Liver (tissue), 9 donors: ENCODE measurements around the gene CMIP. TPM values are rescaled to one million over a fixed set of nuclear protein-coding genes. Genes with fewer than 3 reads are reported as not detected.

Experiments used
- DNase-seq: peaks from one replicate; pipeline ENCODE4 v3.0.0-alpha.2; 2017; ENCODE audit warnings: low spot score
- H3K27ac ChIP-seq, 2 donors: one replicate each; pipeline ENCODE4 v1.7.0; 2013; ENCODE audit warnings: inconsistent platforms in 2 of 2, low read length in 2 of 2, control low read depth in 1 of 2, low read depth in 1 of 2, mild to moderate bottlenecking in 1 of 2
- H3K27me3 ChIP-seq, 4 donors: one replicate each; pipeline versions ENCODE4 v1.6.1 to v1.7.0; 2013; ENCODE audit warnings: low read length in 3 of 4, inconsistent platforms in 1 of 4, mild to moderate bottlenecking in 1 of 4, moderate library complexity in 1 of 4; ENCODE audit not compliant: control insufficient read depth in 4 of 4, insufficient read depth in 4 of 4
- H3K36me3 ChIP-seq, 4 donors: one replicate each; pipeline versions ENCODE4 v1.6.1 to v1.7.0; 2013; ENCODE audit warnings: low read length in 3 of 4, mild to moderate bottlenecking in 3 of 4, low read depth in 1 of 4, moderate library complexity in 1 of 4; ENCODE audit not compliant: control insufficient read depth in 4 of 4, insufficient read depth in 3 of 4
- H3K4me1 ChIP-seq, 4 donors: one replicate each; pipeline versions ENCODE4 v1.6.1 to v1.7.0; 2013; ENCODE audit warnings: low read length in 3 of 4, mild to moderate bottlenecking in 3 of 4, moderate library complexity in 1 of 4; ENCODE audit not compliant: control insufficient read depth in 4 of 4, insufficient read depth in 4 of 4
- H3K4me3 ChIP-seq, 3 donors: one replicate each; pipeline versions ENCODE4 v1.6.1 to v1.7.0; 2013; ENCODE audit warnings: low read length in 3 of 3, control low read depth in 1 of 3, low read depth in 1 of 3, mild to moderate bottlenecking in 1 of 3
- H3K9ac ChIP-seq, 2 donors: one replicate each; pipeline ENCODE4 v1.7.0; 2013; ENCODE audit warnings: low read length in 2 of 2, mild to moderate bottlenecking in 2 of 2, moderate library complexity in 2 of 2, control low read depth in 1 of 2, low read depth in 1 of 2
- H3K9me3 ChIP-seq, 4 donors: one replicate each; pipeline versions ENCODE4 v1.6.1 to v1.7.0; 2013; ENCODE audit warnings: low read length in 3 of 4; ENCODE audit not compliant: control insufficient read depth in 4 of 4
- ATF3 ChIP-seq: IDR thresholded peaks from 2 replicates; pipeline ENCODE4 v1.6.1; 2016; ENCODE audit warnings: antibody characterized with exemption
- CTCF ChIP-seq: fragments of 150-350 bp; IDR thresholded peaks from 2 replicates; pipeline ENCODE4 v1.5.1; 2017; ENCODE audit warnings: improper control_type of control experiment, low read depth, low read length; ENCODE audit not compliant: missing input control
- FOXA1 ChIP-seq: IDR thresholded peaks from 2 replicates; pipeline ENCODE4 v1.6.1; 2016; ENCODE audit warnings: antibody characterized with exemption
- FOXA2 ChIP-seq: IDR thresholded peaks from 2 replicates; pipeline ENCODE4 v1.6.1; 2016; ENCODE audit warnings: antibody characterized with exemption
- GABPA ChIP-seq, 2 donors: IDR thresholded peaks in 1 of 2; conservative IDR thresholded peaks in 1 of 2; 2 replicates each; pipeline ENCODE4 v1.6.1; 2016; ENCODE audit warnings: antibody characterized with exemption in 2 of 2, mild to moderate bottlenecking in 1 of 2, moderate library complexity in 1 of 2
- HNF4G ChIP-seq: IDR thresholded peaks from 2 replicates; pipeline ENCODE4 v1.6.1; 2016; ENCODE audit warnings: antibody characterized with exemption
- JUND ChIP-seq, 2 donors: IDR thresholded peaks; 2 replicates each; pipeline ENCODE4 v1.6.1; 2016; ENCODE audit warnings: antibody characterized with exemption in 2 of 2
- MAX ChIP-seq: IDR thresholded peaks from 2 replicates; pipeline ENCODE4 v1.6.1; 2016; ENCODE audit warnings: antibody characterized with exemption
- NR2F2 ChIP-seq: IDR thresholded peaks from 2 replicates; pipeline ENCODE4 v1.6.1; 2016; ENCODE audit warnings: antibody characterized with exemption
- RAD21 ChIP-seq, 2 donors: IDR thresholded peaks; 2 replicates each; pipeline ENCODE4 v1.6.1; 2016; ENCODE audit warnings: antibody characterized with exemption in 2 of 2, mild to moderate bottlenecking in 2 of 2
- RXRA ChIP-seq, 2 donors: IDR thresholded peaks; 2 replicates each; pipeline ENCODE4 v1.6.1; 2017 to 2018; ENCODE audit warnings: antibody characterized with exemption in 2 of 2, mild to moderate bottlenecking in 1 of 2
- SP1 ChIP-seq: IDR thresholded peaks from 2 replicates; pipeline ENCODE4 v1.6.1; 2018; ENCODE audit warnings: antibody characterized with exemption, mild to moderate bottlenecking
- YY1 ChIP-seq: IDR thresholded peaks from 2 replicates; pipeline ENCODE4 v1.6.1; 2016; ENCODE audit warnings: antibody characterized with exemption, mild to moderate bottlenecking
- WGBS: extraction: QIAGEN DNeasy Blood & Tissue Kit; methylation state at CpG from one replicate; pipeline ENCODE4 v1.1.7; 2013; 5-methylcytosine and 5-hydroxymethylcytosine counted together
- polyA plus RNA-seq, 2 donors: library from polyadenylated mRNA; stranded (reverse) in 1 of 2; unstranded in 1 of 2; fragments of 200-250 nt in 1 of 2; fragments of >200 nt in 1 of 2; fragmentation: Nextera tagmentation in 1 of 2; extraction: Ambion mirVana in 1 of 2; gene quantifications; one replicate each; pipeline versions ENCODE4 v1.2.1 to v1.2.3, GENCODE V29; 2013 to 2015
- total RNA-seq, 2 donors: library from RNA; depleted of rRNA; stranded (reverse); fragments of >200 nt; gene quantifications; one replicate each; pipeline ENCODE4 v1.2.3, GENCODE V29; 2014
- TF ChIP-seq, protein P1 (sequence below): IDR thresholded peaks from 2 replicates; pipeline ENCODE4 v1.6.1; 2016; ENCODE audit warnings: antibody characterized with exemption, mild to moderate bottlenecking
- TF ChIP-seq, protein P2 (sequence below): IDR thresholded peaks from 2 replicates; pipeline ENCODE4 v1.6.1; 2016; ENCODE audit warnings: antibody characterized with exemption
- donor health status: healthy.
- donor health status: healthy.
- donor health status: healthy.
- donor health status: healthy.
- donor health status: healthy.

The CMIP gene
- total and polyA plus RNA-seq, 4 donors, result 1.7 to 15.6 (median 10.1) TPM

DNA sequence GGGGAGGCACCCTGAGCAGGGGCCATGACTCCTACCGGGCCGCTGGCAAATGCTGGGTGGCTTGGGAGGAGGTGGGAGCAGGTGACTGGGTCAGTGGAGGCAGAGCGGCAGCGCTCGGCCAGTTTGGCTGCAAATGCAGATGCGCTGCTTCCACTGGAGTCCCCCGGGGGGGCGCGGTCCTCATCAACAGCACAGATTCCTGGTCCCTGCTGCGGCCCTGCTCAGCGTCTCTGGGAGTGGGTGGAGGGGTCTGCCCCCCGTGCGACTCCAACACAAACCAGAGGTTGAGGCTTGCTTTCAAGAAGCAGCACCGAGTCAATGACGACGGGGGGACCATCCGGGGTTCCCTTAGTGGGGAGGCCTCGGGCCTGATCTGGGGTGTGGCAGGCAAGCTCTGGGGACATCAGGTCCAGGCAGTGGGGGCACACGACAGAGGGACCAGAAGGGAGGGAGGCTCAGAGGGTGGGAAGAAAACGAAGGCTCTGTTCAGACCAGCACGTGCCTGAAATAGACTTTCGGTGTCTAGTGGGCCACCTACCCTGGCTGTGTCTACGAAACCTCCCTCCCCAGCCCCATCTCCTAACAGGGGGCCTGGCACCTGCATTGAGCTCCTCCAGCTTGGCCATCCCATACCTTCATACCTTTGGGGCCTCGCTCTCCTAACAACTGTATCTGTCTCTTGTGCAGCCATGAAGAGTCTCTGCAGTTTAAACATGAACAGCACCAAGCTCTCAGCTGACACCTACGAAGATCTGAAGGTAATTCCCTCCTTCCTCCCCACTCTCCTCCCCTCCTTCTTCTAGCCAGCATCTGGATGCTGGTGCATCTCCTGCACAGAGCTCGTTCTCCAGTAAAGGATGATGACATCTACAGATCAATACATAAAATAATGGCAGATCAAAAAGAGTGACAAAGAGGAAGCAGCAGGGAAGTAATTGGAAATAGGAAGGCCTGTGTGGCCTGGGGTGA is 262.0 kb downstream of the CMIP start (continued):
- TF ChIP-seq CTCF, result no peak
- TF ChIP-seq GABPA (IDR thresholded peaks at IDR 0.05 in 1 of 2, conservative IDR thresholded peaks at IDR 0.05 in 1 of 2), result no peak

DNA sequence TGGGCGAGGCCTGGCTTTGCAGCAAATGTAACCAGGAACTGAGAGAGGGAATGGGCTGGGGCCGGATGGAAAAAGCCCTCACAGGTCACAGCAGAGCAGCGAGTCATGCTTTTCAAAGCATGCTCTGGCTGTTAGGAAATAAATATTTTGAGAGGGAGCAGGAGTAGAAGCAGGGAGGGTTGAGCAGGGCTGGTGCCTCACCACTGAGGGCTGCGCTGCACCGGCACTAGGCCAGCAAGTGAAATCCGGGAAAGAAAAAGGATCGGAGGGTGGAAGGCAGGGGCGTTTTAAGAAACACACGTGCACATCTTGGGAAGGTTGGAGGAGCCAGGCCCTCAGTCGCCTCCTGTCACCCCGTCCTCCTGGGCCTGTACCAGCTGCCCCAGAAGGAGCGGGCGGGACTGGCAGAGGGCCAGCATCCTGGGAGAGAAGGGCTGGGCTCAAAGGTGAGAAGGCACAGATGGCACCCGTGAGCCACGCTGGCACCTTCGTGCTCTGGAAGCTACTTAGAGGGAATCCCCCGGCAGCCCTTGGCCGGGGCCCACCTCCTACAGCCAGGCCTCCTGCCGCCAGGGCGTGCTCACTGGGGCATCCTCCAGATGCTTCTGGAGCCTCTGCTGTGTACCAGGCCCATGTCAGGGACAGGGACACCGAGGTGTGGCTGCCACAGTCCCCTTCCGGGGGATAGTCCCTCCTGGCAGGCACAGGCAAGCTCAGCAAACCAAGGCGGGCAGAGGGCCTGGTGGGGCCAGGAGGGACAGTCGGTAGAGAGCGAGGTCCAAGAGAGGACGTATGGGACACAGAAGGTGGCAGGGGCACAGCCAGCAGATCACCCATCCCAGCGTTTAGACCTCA is 263.0 kb downstream of the CMIP start:
- H3K27me3 ChIP-seq, result no peaks in the 10 kb centered on the region
- no peak overlapping the region for H3K9ac ChIP-seq
- TF ChIP-seq FOXA1 (no peak), JUND (IDR thresholded peaks at IDR 0.05) (no peak), ATF3 (no peak), HNF4G (no peak), NR2F2 (no peak), RAD21 (IDR thresholded peaks at IDR 0.05) (no peak), FOXA2 (no peak), GABPA (IDR thresholded peaks at IDR 0.05 in 1 of 2, conservative IDR thresholded peaks at IDR 0.05 in 1 of 2) (no peak), RXRA (IDR thresholded peaks at IDR 0.05) (no peak), SP1 (no peak), CTCF (no peak), MAX (no peak), YY1 (no peak)
- TF ChIP-seq, protein P1, sequence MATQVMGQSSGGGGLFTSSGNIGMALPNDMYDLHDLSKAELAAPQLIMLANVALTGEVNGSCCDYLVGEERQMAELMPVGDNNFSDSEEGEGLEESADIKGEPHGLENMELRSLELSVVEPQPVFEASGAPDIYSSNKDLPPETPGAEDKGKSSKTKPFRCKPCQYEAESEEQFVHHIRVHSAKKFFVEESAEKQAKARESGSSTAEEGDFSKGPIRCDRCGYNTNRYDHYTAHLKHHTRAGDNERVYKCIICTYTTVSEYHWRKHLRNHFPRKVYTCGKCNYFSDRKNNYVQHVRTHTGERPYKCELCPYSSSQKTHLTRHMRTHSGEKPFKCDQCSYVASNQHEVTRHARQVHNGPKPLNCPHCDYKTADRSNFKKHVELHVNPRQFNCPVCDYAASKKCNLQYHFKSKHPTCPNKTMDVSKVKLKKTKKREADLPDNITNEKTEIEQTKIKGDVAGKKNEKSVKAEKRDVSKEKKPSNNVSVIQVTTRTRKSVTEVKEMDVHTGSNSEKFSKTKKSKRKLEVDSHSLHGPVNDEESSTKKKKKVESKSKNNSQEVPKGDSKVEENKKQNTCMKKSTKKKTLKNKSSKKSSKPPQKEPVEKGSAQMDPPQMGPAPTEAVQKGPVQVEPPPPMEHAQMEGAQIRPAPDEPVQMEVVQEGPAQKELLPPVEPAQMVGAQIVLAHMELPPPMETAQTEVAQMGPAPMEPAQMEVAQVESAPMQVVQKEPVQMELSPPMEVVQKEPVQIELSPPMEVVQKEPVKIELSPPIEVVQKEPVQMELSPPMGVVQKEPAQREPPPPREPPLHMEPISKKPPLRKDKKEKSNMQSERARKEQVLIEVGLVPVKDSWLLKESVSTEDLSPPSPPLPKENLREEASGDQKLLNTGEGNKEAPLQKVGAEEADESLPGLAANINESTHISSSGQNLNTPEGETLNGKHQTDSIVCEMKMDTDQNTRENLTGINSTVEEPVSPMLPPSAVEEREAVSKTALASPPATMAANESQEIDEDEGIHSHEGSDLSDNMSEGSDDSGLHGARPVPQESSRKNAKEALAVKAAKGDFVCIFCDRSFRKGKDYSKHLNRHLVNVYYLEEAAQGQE, result no peak
- TF ChIP-seq, protein P2, sequence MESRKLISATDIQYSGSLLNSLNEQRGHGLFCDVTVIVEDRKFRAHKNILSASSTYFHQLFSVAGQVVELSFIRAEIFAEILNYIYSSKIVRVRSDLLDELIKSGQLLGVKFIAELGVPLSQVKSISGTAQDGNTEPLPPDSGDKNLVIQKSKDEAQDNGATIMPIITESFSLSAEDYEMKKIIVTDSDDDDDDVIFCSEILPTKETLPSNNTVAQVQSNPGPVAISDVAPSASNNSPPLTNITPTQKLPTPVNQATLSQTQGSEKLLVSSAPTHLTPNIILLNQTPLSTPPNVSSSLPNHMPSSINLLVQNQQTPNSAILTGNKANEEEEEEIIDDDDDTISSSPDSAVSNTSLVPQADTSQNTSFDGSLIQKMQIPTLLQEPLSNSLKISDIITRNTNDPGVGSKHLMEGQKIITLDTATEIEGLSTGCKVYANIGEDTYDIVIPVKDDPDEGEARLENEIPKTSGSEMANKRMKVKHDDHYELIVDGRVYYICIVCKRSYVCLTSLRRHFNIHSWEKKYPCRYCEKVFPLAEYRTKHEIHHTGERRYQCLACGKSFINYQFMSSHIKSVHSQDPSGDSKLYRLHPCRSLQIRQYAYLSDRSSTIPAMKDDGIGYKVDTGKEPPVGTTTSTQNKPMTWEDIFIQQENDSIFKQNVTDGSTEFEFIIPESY, result no peak
- peaks cover 10 to 48% (median 33%) of the 10 kb centered on the region in 4 donors for H3K36me3 ChIP-seq
- peaks cover 0 to 17% (median 8%) of the 10 kb centered on the region in 4 donors for H3K4me1 ChIP-seq
- WGBS, result 77% methylated on average over 27 of the region's 27 CpGs
- H3K4me3 ChIP-seq, result no peak overlapping the region
- DNase-seq, result no peak
- peak overlapping the region in 1 of 2 donors; percentile 29 for H3K27ac ChIP-seq
- no peaks in the 10 kb centered on the region for H3K9me3 ChIP-seq
